Stimulated activated effector memory CD8-positive, alpha-beta T cell treated with anti-CD3 and anti-CD28 coated beads, Interleukin-12 subunit alpha, Interleukin-12 subunit beta, amount 100 ng/mL, for 72 hours (primary cell): ENCODE results near the gene FOSB.
A peak's percentile ranks its signal among the peaks of the same experiment; 100 is the strongest.

ENCODE experiments used
- ATAC-seq: fragments of 150-1000 bp; cut with Tn5 transposase; 2 replicates; pipeline ENCODE4 v1.10.0; 2021
- DNase-seq, 2 donors: peaks; one replicate each; pipeline ENCODE4 v3.0.0; 2021 to 2022; ENCODE audit warnings: low spot score in 2 of 2
- H3K27ac Mint-ChIP-seq: one replicate; pipeline ENCODE4 v1.8.0; 2022; ENCODE audit warnings: mild to moderate bottlenecking, mixed read lengths
- H3K36me3 Mint-ChIP-seq: one replicate; pipeline ENCODE4 v1.8.0; 2022; ENCODE audit warnings: mild to moderate bottlenecking, mixed read lengths
- H3K4me1 Mint-ChIP-seq: one replicate; pipeline ENCODE4 v1.8.0; 2022; ENCODE audit warnings: mixed read lengths
- H3K4me3 Mint-ChIP-seq: one replicate; pipeline ENCODE4 v1.8.0; 2022; ENCODE audit warnings: mild to moderate bottlenecking, mixed read lengths
- H3K9me3 Mint-ChIP-seq: one replicate; pipeline ENCODE4 v1.8.0; 2022; ENCODE audit warnings: mixed read lengths

Gene FOSB

DNA sequence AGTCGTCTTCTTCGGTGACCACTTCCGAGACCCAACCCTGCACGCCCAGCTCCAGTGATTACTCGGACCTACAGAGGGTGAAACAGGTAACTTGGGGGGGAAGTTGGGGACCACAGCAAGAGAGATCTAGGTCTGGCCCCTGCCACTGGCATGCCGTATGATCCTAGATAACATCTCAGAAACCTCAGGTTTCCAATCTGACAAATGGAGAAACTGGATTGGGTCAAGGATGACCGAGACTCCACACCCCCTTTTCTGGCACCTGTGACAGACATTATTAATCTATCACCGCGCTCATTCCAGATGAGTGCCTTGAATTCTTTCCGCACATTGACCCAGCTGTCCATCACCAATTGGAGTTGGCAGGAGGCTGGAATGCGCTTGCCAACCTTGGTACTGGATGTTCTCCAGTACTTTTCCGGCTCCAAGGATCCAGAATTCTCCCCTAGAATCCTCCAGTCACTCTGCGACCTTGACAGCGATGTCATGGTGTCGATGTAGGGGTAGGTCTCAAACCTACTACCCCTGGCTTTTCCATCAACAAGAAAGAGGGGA is 56.9 kb downstream of the FOSB start:
- peaks cover 23% of the 10 kb centered on the region for H3K4me1 Mint-ChIP-seq
- ATAC-seq, result no peak
- H3K4me3 Mint-ChIP-seq, result no peak overlapping the region
- H3K9me3 Mint-ChIP-seq, result no peaks in the 10 kb centered on the region
- H3K36me3 Mint-ChIP-seq, result peaks cover 99% of the 10 kb centered on the region
- DNase-seq, result no peak
- peak overlapping the region; percentile 83 for H3K27ac Mint-ChIP-seq
